Cardiac fibroblast (primary cell): Measurements from ENCODE around the gene SPEF2.

Experiments used
- DNase-seq, 2 donors: peaks; one replicate each; pipeline versions ENCODE4 v3.0.0 to v3.0.0-alpha.2; 2010; ENCODE audit warnings: low read depth in 2 of 2
- H3K4me3 ChIP-seq, 2 donors: replicated peaks in 1 of 2; 1 replicate in 1 of 2; 2 replicates in 1 of 2; pipeline ENCODE4 v1.5.1; 2011; ENCODE audit warnings: low read depth in 2 of 2, low read length in 2 of 2, mild to moderate bottlenecking in 2 of 2, moderate library complexity in 1 of 2
- CTCF ChIP-seq: IDR thresholded peaks from one replicate; pipeline ENCODE4 v1.5.1; 2011; ENCODE audit warnings: low read depth, mild to moderate bottlenecking, low read length, inconsistent platforms

SPEF2 gene

DNA sequence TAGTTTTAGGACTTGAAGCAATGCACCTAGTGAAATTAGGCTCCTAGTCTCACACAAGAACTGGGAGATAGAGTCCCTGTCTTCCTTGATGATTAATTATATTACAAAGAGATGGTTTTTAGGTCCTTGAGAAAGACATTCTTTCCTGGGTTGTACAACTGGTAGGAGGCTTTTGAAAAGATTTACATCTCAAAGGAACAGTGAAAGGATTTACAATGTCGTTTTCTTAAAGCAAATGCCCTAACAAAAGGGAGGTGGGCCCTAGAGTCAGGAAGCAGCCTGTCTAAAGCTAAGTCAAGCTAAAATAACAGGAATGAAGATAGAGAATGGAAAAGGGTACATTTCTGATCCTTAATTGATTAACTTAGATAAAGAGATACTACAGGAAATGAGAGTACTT is 136.8 kb downstream of the SPEF2 start:
- no peak for TF ChIP-seq CTCF
- DNase-seq: no peak
- no peak overlapping the region for H3K4me3 ChIP-seq

DNA sequence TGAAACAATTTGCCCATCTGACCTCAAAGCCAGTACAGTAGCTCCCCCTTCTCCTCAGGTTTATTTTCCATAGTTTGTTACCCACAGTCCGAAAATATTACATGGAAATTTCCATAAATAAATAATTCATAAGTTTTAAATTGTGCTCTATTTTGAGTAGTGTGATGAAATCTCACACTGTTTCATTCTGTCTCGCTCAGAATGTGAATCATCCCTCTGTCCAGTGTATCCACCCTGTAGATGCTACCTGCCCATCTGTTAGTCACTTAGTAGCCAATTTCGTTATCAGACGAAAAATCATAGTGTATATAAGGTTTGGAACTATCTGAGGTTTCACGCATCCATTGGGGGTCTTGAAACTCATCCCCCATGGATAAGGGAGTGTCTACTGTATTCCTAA is 138.3 kb downstream of the SPEF2 start:
- no peak for TF ChIP-seq CTCF
- no peak overlapping the region for H3K4me3 ChIP-seq
- no peak for DNase-seq

GRCh38 chr5:35758151-35758724 is 140.6 kb downstream of the SPEF2 start:
- DNase-seq: no peak
- no peak for TF ChIP-seq CTCF
- H3K4me3 ChIP-seq: no peak overlapping the region

GRCh38 chr5:35761541-35761940 is 143.9 kb downstream of the SPEF2 start:
- no peak for TF ChIP-seq CTCF
- no peak for DNase-seq
- no peak overlapping the region for H3K4me3 ChIP-seq

GRCh38 chr5:35762368-35762767 is 144.7 kb downstream of the SPEF2 start:
- peak in 1 of 2 donors; percentile 18 for DNase-seq
- H3K4me3 ChIP-seq: no peak overlapping the region
- no peak for TF ChIP-seq CTCF

GRCh38 chr5:35765921-35766320 is 148.3 kb downstream of the SPEF2 start:
- TF ChIP-seq CTCF: no peak
- DNase-seq: no peak
- no peak overlapping the region for H3K4me3 ChIP-seq

GRCh38 chr5:35771300-35771699 is 153.6 kb downstream of the SPEF2 start:
- no peak for TF ChIP-seq CTCF
- DNase-seq: peak; percentile 61 to 90
- H3K4me3 ChIP-seq: no peak overlapping the region
